Breast epithelium (tissue), 3 donors: ENCODE results near the gene MKRN1.

ENCODE experiments used
- POLR2AphosphoS5 ChIP-seq, 3 donors: sonication (generic); formaldehyde crosslinking; IDR thresholded peaks; one replicate each; pipeline ENCODE4 v1.6.1; 2017; ENCODE audit warnings: antibody characterized with exemption in 3 of 3
- TF ChIP-seq, protein P1 (sequence below), 3 donors: fragments of 450-650 bp; IDR thresholded peaks; one replicate each; pipeline ENCODE4 v1.5.1; 2016 to 2017; ENCODE audit warnings: antibody characterized with exemption in 3 of 3, mild to moderate bottlenecking in 3 of 3, moderate library complexity in 3 of 3

DNA sequence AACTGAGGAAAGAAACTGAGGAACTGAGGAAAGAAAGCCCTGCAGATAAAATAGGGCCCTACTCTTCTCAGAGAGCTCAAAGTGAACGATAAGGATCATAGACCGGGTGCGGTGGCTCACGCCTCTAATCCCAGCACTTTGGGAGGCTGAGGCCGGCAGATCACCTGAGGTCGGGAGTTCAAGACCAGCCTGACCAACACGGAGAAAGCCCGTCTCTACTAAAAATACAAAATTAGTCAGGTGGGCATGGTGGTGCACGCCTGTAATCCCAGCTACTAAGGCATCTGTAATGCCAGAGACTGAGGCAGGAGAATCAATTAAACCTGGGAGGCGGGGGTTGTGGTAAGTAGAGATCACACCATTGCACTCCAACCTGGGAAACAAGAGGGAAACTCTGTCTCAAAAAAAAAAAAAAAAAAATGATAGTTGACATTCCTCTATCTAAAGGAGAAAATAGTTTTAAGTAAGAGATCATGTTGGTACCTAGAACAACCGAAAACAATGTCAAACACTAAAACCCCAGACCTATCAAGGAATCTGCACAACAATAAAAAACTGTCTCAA is 2.5 kb downstream of the MKRN1 start:
- TF ChIP-seq, protein P1, sequence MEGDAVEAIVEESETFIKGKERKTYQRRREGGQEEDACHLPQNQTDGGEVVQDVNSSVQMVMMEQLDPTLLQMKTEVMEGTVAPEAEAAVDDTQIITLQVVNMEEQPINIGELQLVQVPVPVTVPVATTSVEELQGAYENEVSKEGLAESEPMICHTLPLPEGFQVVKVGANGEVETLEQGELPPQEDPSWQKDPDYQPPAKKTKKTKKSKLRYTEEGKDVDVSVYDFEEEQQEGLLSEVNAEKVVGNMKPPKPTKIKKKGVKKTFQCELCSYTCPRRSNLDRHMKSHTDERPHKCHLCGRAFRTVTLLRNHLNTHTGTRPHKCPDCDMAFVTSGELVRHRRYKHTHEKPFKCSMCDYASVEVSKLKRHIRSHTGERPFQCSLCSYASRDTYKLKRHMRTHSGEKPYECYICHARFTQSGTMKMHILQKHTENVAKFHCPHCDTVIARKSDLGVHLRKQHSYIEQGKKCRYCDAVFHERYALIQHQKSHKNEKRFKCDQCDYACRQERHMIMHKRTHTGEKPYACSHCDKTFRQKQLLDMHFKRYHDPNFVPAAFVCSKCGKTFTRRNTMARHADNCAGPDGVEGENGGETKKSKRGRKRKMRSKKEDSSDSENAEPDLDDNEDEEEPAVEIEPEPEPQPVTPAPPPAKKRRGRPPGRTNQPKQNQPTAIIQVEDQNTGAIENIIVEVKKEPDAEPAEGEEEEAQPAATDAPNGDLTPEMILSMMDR (IDR thresholded peaks at IDR 0.05), result no peak
- TF ChIP-seq POLR2AphosphoS5 (IDR thresholded peaks at IDR 0.05), result no peak
